Activated T-cell treated with anti-CD3 and anti-CD28 coated beads, Interleukin-2, amount 50 U/mL, for 4 hours (primary cell): ENCODE measurements around the gene CCDC12. TPM values are rescaled to one million over a fixed set of nuclear protein-coding genes. Genes with fewer than 3 reads are reported as not detected.

Experiments used
- ATAC-seq, 2 donors: fragments of 200-7000 bp; cut with Tn5 transposase; one replicate each; pipeline ENCODE4 v1.10.0; 2021
- DNase-seq: peaks from one replicate; pipeline ENCODE4 v3.0.0-alpha.2; 2020
- H3K27me3 Mint-ChIP-seq: one replicate; pipeline ENCODE4 v1.8.0; 2021; ENCODE audit warnings: low read depth, mixed read lengths
- H3K36me3 Mint-ChIP-seq: one replicate; pipeline ENCODE4 v1.8.0; 2022; ENCODE audit warnings: mixed read lengths; ENCODE audit not compliant: insufficient read depth
- H3K4me1 Mint-ChIP-seq: one replicate; pipeline ENCODE4 v1.8.0; 2021; ENCODE audit warnings: low read depth, mixed read lengths
- H3K4me3 Mint-ChIP-seq: one replicate; pipeline ENCODE4 v1.8.0; 2021; ENCODE audit warnings: mild to moderate bottlenecking, moderate library complexity, mixed read lengths
- H3K9me3 Mint-ChIP-seq: one replicate; pipeline ENCODE4 v1.8.0; 2021; ENCODE audit warnings: mixed read lengths
- total RNA-seq, 3 donors: library from RNA; stranded (reverse); gene quantifications; one replicate each; pipeline ENCODE4 v1.2.1, GENCODE V29; 2021

Gene CCDC12
- total RNA-seq, 3 donors from 2014 or later = 75.9 to 77.6 (median 76.5) TPM

DNA sequence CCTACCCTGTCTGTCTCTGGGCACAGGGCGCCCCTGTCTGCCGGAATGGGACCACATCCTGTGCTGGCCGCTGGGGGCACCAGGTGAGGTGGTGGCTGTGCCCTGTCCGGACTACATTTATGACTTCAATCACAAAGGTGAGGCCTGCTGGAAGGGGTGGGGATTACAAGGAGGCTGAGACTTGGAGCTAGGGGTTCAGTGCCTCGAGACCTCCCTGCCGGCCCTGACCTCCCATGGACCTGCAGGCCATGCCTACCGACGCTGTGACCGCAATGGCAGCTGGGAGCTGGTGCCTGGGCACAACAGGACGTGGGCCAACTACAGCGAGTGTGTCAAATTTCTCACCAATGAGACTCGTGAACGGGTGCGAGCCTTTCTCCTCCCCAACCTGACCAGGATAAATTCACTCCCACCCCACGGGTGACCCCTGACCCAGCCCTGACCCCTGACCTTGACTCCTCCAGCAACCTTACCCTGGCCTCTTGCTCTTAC is 78.7 kb downstream of the CCDC12 start:
- no peak for ATAC-seq
- Mint-ChIP-seq H3K36me3 (no peaks in the 10 kb centered on the region), H3K4me1 (peaks cover 9% of the 10 kb centered on the region)

GRCh38 chr3:46897031-46897430 is 79.5 kb downstream of the CCDC12 start:
- Mint-ChIP-seq H3K9me3 (no peaks in the 10 kb centered on the region), H3K4me1 (peaks cover 12% of the 10 kb centered on the region), H3K4me3 (no peak overlapping the region), H3K27me3 (peaks cover 35% of the 10 kb centered on the region), H3K36me3 (no peaks in the 10 kb centered on the region)
- DNase-seq = no peak
- no peak for ATAC-seq

More for the DNA sequence above, 78.7 kb downstream of the CCDC12 start:
- no peak for DNase-seq
- H3K9me3 Mint-ChIP-seq = no peaks in the 10 kb centered on the region
- peaks cover 27% of the 10 kb centered on the region for H3K27me3 Mint-ChIP-seq
- H3K4me3 Mint-ChIP-seq = no peak overlapping the region

- DNase-seq = no peak
- Mint-ChIP-seq H3K9me3 (no peaks in the 10 kb centered on the region), H3K4me3 (no peak overlapping the region), H3K4me1 (peaks cover 12% of the 10 kb centered on the region), H3K27me3 (peaks cover 41% of the 10 kb centered on the region), H3K36me3 (no peaks in the 10 kb centered on the region)
- ATAC-seq = no peak
Observed at GRCh38 chr3:46896386-46896785, 80.2 kb downstream of the CCDC12 start.

- Mint-ChIP-seq H3K4me1 (peaks cover 12% of the 10 kb centered on the region), H3K4me3 (no peak overlapping the region), H3K9me3 (no peaks in the 10 kb centered on the region), H3K27me3 (peaks cover 46% of the 10 kb centered on the region), H3K36me3 (no peaks in the 10 kb centered on the region)
- DNase-seq = no peak
- ATAC-seq = no peak
Observed at GRCh38 chr3:46895761-46896160, 80.8 kb downstream of the CCDC12 start.

GRCh38 chr3:46895204-46895660 is 81.3 kb downstream of the CCDC12 start:
- Mint-ChIP-seq H3K4me1 (peaks cover 12% of the 10 kb centered on the region), H3K9me3 (no peaks in the 10 kb centered on the region), H3K4me3 (no peak overlapping the region), H3K36me3 (no peaks in the 10 kb centered on the region), H3K27me3 (peaks cover 50% of the 10 kb centered on the region)
- DNase-seq = peak; percentile 80
- peak; percentile 68 to 74 for ATAC-seq

GRCh38 chr3:46894256-46894655 is 82.3 kb downstream of the CCDC12 start:
- H3K4me1 Mint-ChIP-seq = peaks cover 12% of the 10 kb centered on the region
- H3K9me3 Mint-ChIP-seq = no peaks in the 10 kb centered on the region
- ATAC-seq = no peak
- peaks cover 52% of the 10 kb centered on the region for H3K27me3 Mint-ChIP-seq
- DNase-seq = no peak
- H3K36me3 Mint-ChIP-seq = no peaks in the 10 kb centered on the region
- H3K4me3 Mint-ChIP-seq = no peak overlapping the region

- peaks cover 48% of the 10 kb centered on the region for H3K27me3 Mint-ChIP-seq
- ATAC-seq (no peak), DNase-seq (no peak)
Observed at GRCh38 chr3:46893763-46894162, 82.8 kb downstream of the CCDC12 start.

DNA sequence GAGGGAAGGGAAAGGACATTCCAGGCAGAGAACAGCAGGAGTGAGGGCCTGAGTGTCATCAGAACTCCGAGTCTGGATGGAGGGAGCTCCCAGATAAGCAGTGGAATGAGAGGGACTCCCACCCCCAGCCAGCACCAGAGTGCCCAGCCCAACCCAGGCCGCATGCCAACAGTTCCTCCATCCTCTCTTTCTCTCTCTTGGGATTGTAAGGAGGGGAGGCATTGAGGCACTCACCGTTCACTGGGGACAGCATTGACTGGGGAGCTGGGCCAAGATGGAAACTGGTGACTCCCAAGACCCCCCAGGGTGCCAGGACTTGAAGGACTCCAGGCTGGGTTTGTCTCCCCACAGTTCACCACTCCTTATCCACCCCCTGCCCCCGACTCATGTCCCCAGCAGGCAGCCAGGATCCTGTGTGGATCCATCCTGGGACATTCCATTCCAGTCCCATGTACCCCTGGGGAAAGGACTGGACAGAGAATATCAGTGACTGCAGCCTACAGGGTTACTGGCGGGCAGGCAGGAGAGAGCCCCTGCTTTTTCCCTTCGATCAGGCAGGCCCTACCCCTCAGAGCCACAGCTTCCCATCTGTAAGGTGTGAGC is 83.3 kb downstream of the CCDC12 start:
- Mint-ChIP-seq H3K4me1 (peaks cover 9% of the 10 kb centered on the region), H3K9me3 (no peaks in the 10 kb centered on the region), H3K27me3 (peaks cover 45% of the 10 kb centered on the region), H3K36me3 (no peaks in the 10 kb centered on the region), H3K4me3 (no peak overlapping the region)
- ATAC-seq (no peak), DNase-seq (no peak)

More at GRCh38 chr3:46893763-46894162, 82.8 kb downstream of the CCDC12 start:
- H3K4me3 Mint-ChIP-seq = no peak overlapping the region
- H3K9me3 Mint-ChIP-seq = no peaks in the 10 kb centered on the region
- H3K4me1 Mint-ChIP-seq = peaks cover 9% of the 10 kb centered on the region
- H3K36me3 Mint-ChIP-seq = no peaks in the 10 kb centered on the region

- H3K4me3 Mint-ChIP-seq = peak overlapping the region; percentile 43
- H3K27me3 Mint-ChIP-seq = peaks cover 39% of the 10 kb centered on the region
- H3K36me3 Mint-ChIP-seq = no peaks in the 10 kb centered on the region
- H3K9me3 Mint-ChIP-seq = no peaks in the 10 kb centered on the region
- DNase-seq = no peak
- peaks cover 9% of the 10 kb centered on the region for H3K4me1 Mint-ChIP-seq
- peak; percentile 39 to 49 for ATAC-seq
Observed at GRCh38 chr3:46892285-46893145, 84.0 kb downstream of the CCDC12 start.

DNA sequence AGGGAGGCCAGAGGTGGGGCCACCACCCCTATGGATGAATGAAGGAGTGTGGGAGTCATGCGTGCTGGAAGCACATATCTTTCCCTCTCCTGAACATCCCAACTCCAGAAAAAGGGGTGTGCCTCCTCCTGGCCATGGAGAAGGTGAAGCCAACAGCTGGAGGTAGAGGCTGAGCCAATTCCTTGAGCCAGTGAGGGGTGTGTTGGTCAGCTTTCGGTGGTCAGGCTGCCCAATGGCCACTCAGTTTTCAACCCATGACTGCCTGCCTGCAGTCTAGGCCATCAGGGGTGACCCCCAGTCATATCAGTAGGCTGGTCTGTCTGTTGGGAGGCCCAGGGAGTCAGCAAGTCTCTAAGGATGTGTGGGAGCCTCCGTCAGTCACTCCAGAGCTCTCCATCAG is 85.4 kb downstream of the CCDC12 start:
- Mint-ChIP-seq H3K36me3 (no peaks in the 10 kb centered on the region), H3K4me3 (no peak overlapping the region), H3K4me1 (peaks cover 9% of the 10 kb centered on the region), H3K9me3 (no peaks in the 10 kb centered on the region), H3K27me3 (peaks cover 39% of the 10 kb centered on the region)
- DNase-seq (no peak), ATAC-seq (no peak)

DNA sequence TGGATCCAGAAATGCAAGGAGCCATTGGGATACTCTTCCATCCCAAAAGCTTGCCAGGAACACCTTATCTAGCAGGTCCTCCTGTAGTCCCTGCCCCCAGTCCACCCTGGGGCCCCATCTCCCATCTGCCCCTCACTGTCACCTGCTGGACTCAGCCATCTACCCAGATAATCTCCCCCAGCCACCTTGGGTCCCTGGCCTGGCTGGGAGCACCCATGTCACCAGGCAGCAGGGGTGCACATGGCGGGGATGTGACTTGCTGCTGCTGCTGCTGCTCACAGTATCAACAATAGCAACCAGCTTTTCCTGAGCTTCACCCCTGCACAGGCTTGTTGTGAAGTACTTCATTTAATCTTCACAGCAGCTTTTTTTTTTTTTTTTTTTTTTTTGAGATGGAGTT is 86.4 kb downstream of the CCDC12 start:
- H3K27me3 Mint-ChIP-seq = peaks cover 42% of the 10 kb centered on the region
- DNase-seq = no peak

GRCh38 chr3:46889381-46890110 is 87.0 kb downstream of the CCDC12 start:
- DNase-seq (no peak), ATAC-seq (no peak)
- Mint-ChIP-seq H3K4me1 (peaks cover 4% of the 10 kb centered on the region), H3K27me3 (peaks cover 48% of the 10 kb centered on the region), H3K4me3 (no peak overlapping the region), H3K36me3 (no peaks in the 10 kb centered on the region), H3K9me3 (no peaks in the 10 kb centered on the region)

More for the DNA sequence above, 86.4 kb downstream of the CCDC12 start:
- H3K4me3 Mint-ChIP-seq = no peak overlapping the region
- H3K4me1 Mint-ChIP-seq = peaks cover 5% of the 10 kb centered on the region
- no peak for ATAC-seq
- H3K36me3 Mint-ChIP-seq = no peaks in the 10 kb centered on the region
- no peaks in the 10 kb centered on the region for H3K9me3 Mint-ChIP-seq

DNA sequence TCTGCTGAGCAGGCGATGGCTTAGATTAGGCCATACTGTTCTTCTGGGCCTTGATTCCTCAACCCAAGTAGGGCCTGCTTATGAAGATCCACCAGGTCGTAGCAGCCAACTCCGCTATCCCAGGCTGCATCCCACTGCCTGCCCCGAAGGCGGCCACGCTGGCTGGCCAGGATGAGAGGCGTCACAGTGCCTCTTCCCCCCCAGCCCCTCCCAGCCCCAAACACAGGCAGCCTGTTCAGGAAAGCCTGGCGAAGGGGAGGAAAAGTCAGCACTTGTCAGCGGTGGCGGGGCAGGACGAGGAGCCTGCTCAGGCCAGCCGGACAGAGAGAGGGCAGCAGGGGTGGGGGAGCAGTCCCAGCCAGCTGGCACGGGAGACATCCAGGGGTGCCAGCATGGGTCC is 87.8 kb downstream of the CCDC12 start:
- no peak for ATAC-seq
- peaks cover 48% of the 10 kb centered on the region for H3K27me3 Mint-ChIP-seq
- DNase-seq = no peak
- no peaks in the 10 kb centered on the region for H3K36me3 Mint-ChIP-seq
- H3K9me3 Mint-ChIP-seq = no peaks in the 10 kb centered on the region
- peaks cover 4% of the 10 kb centered on the region for H3K4me1 Mint-ChIP-seq
- no peak overlapping the region for H3K4me3 Mint-ChIP-seq

DNA sequence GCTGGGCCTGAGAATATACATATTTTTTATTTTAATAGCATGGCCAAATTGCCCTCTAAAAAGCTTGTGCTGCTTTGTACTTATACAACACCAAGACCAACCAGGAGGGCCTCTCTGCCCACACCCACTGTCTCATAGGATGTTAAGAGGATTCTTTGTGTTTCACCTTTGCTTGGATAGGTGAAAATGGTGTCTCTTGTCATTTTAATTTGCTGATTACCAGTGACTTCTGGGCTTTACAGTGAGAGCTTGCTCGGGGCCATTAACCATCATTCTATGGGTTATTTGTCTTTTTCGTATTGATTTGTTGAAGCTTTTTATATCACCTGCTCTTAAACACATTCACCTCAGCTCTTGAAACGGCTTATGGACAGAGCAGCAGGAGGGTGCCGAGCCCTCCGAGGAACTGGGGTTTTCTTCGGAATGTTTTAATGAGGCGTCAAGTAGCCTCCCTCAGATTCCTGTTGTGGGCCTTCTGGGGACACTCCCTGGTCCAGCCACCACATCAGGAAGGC is 88.5 kb downstream of the CCDC12 start:
- ATAC-seq (no peak), DNase-seq (no peak)
- Mint-ChIP-seq H3K27me3 (peaks cover 46% of the 10 kb centered on the region), H3K4me1 (peaks cover 4% of the 10 kb centered on the region), H3K4me3 (no peak overlapping the region), H3K9me3 (no peaks in the 10 kb centered on the region), H3K36me3 (no peaks in the 10 kb centered on the region)
